K562 (cell line): ENCODE data around the gene CD300C. TPM values are rescaled to one million over a fixed set of nuclear protein-coding genes. Genes with fewer than 3 reads are reported as not detected.
"Not testable (repeated sequence)": the region's sequence is repeated elsewhere in the genome, so short reads cannot be mapped to it uniquely, and the experiment has no call there.

ENCODE experiments used
- ATAC-seq: fragments of 200-7000 bp; cut with Tn5 transposase; 3 replicates; pipeline ENCODE4 v1.9.1; 2020; ENCODE audit warnings: moderate library complexity
- BruUV-seq: library from RNA; stranded (reverse); fragments of 400-500 nt; replicated peaks from 2 replicates; lab custom pipeline; 2021; lab: Mats Ljungman, UMichigan
- CTCF ChIA-PET: fragments of 300-600 bp; formaldehyde crosslinking; extraction: SDS; loops from one replicate; lab custom pipeline; 2021; ENCODE audit warnings: low intra/inter-chr PET ratio; lab: Yijun Ruan, JAX
- POLR2A ChIA-PET: fragments of 300-600, 350-650 bp; sonication (Branson Sonifier 250); formaldehyde crosslinking; extraction: SDS; loops from one replicate; lab custom pipeline; 2021; ENCODE audit warnings: antibody characterized with exemption, inconsistent platforms; lab: Yijun Ruan, JAX
- DNase-seq, 4 experiments: peaks; one replicate each; pipeline versions ENCODE4 v3.0.0 to v3.0.0-alpha.2; 2011 to 2018; ENCODE audit warnings: low spot score in 3 of 4, mixed read lengths in 3 of 4; ENCODE audit errors: extremely low read depth in 1 of 4
- FAIRE-seq: peaks from 2 replicates; lab custom pipeline; 2011; peaks lifted over from hg19 to GRCh38; lab: Jason Lieb, UNC
- H2AFZ ChIP-seq: 2 replicates; pipeline ENCODE4 v1.6.0; 2011; ENCODE audit warnings: low read depth, low read length, control low read depth, inconsistent platforms
- H3K27ac ChIP-seq: fragments of 200-600 bp; 3 replicates; pipeline ENCODE4 v1.8.0; 2011; ENCODE audit warnings: low read depth, mild to moderate bottlenecking, control low read depth, inconsistent platforms, low read length, moderate library complexity, mixed read lengths; ENCODE audit errors: extremely low read depth
- H3K27me3 ChIP-seq, 2 experiments: fragments of 300-600 bp in 1 of 2; 2 replicates in 1 of 2; 3 replicates in 1 of 2; pipeline versions ENCODE4 v1.6.0 to v1.8.0; 2011; ENCODE audit warnings: inconsistent platforms in 2 of 2, low read length in 2 of 2, mild to moderate bottlenecking in 1 of 2, mixed read lengths in 1 of 2, moderate library complexity in 1 of 2; ENCODE audit not compliant: control insufficient read depth in 2 of 2, insufficient read depth in 2 of 2
- H3K36me3 ChIP-seq: fragments of 300-600 bp; 3 replicates; pipeline ENCODE4 v1.8.0; 2011; ENCODE audit warnings: mild to moderate bottlenecking, low read length, inconsistent platforms; ENCODE audit not compliant: control insufficient read depth, insufficient read depth
- H3K4me1 ChIP-seq, 2 experiments: fragments of 200-600 bp in 1 of 2; replicated peaks in 1 of 2; 2 replicates in 1 of 2; 3 replicates in 1 of 2; pipeline versions ENCODE4 v1.5.1 to v1.8.0; 2011; ENCODE audit warnings: inconsistent platforms in 2 of 2, low read length in 2 of 2, mild to moderate bottlenecking in 1 of 2, mixed read lengths in 1 of 2, moderate library complexity in 1 of 2; ENCODE audit not compliant: control insufficient read depth in 2 of 2, insufficient read depth in 2 of 2
- H3K4me2 ChIP-seq: 2 replicates; pipeline ENCODE4 v1.6.1; 2011; ENCODE audit warnings: low read length, control low read depth, inconsistent platforms, mixed read lengths; ENCODE audit not compliant: insufficient read depth
- H3K4me3 ChIP-seq: fragments of 200-600 bp; sonication (generic), shearing (Covaris generic); 2 replicates; pipeline ENCODE4 v1.5.1; 2016; ENCODE audit warnings: control low read depth, inconsistent platforms
- H3K79me2 ChIP-seq: fragments of 200-600 bp; 3 replicates; pipeline ENCODE4 v1.8.0; 2011; ENCODE audit warnings: low read length, inconsistent platforms; ENCODE audit not compliant: control insufficient read depth, insufficient read depth
- H3K9ac ChIP-seq, 2 experiments: 2 replicates each; pipeline versions ENCODE4 v1.6.0 to v1.6.1; 2011; ENCODE audit warnings: low read depth in 2 of 2, low read length in 2 of 2, control low read depth in 1 of 2, inconsistent platforms in 1 of 2, mild to moderate bottlenecking in 1 of 2, mixed read lengths in 1 of 2; ENCODE audit not compliant: insufficient read depth in 1 of 2
- H3K9me1 ChIP-seq: one replicate; pipeline ENCODE4 v1.6.0; 2011; ENCODE audit warnings: inconsistent platforms, mild to moderate bottlenecking, low read length, moderate library complexity; ENCODE audit not compliant: control insufficient read depth, insufficient read depth
- H3K9me3 ChIP-seq: replicated peaks from 2 replicates; pipeline ENCODE4 v1.5.1; 2011; ENCODE audit warnings: low read depth, low read length, inconsistent platforms; ENCODE audit not compliant: control insufficient read depth, insufficient read depth
- H4K20me1 ChIP-seq: replicated peaks from 2 replicates; pipeline ENCODE4 v1.6.1; 2011; ENCODE audit warnings: low read length, inconsistent platforms, mixed read lengths; ENCODE audit not compliant: control insufficient read depth, insufficient read depth
- HBP1 ChIP-seq: fragments of 450-650 bp; formaldehyde crosslinking; IDR thresholded peaks from 2 replicates; pipeline ENCODE4 v1.4.0; 2022; ENCODE audit warnings: missing genetic modification characterization
- SMC3 ChIP-seq: conservative IDR thresholded peaks from 2 replicates; pipeline ENCODE4 v1.6.1; 2011; ENCODE audit warnings: low read depth, low read length, improper control_type of control experiment; ENCODE audit not compliant: insufficient read depth
- ZNF324 ChIP-seq: fragments of 250-450 bp; sonication (Bioruptor Pico); IDR thresholded peaks from 2 replicates; pipeline ENCODE4 v1.4.0; 2020; ENCODE audit warnings: mild to moderate bottlenecking
- WGBS: fragments of 100-300 bp; shearing (Covaris generic); methylation state at CpG from one replicate; pipeline ENCODE4 v1.1.6; 2016; ENCODE audit warnings: low coverage, mixed read lengths; ENCODE audit not compliant: insufficient coverage; ENCODE audit errors: missing lambda C conversion rate; 5-methylcytosine and 5-hydroxymethylcytosine counted together
- in situ Hi-C: fragments of 300-500 bp; cut with MboI; formaldehyde crosslinking; loops from 4 replicates; pipeline ENCODE4 v1.15.0; 2018; ENCODE audit warnings: inconsistent platforms, mixed read lengths
- intact Hi-C: fragments of 100-400 bp; cut with micrococcal nuclease; formaldehyde crosslinking; loops from 2 replicates; pipeline ENCODE4 v1.14.2; 2022
- polyA plus RNA-seq, 8 experiments: library from polyadenylated mRNA; depleted of rRNA in 4 of 8; stranded (reverse) in 5 of 8; unstranded in 3 of 8; fragments of >200 nt; fragmentation: Nextera tagmentation in 2 of 8; fragmentation: Illumina TruSeq in 1 of 8; extraction: Ambion mirVana in 2 of 8; extraction: Trizol in 1 of 8; gene quantifications; 2 replicates each; pipeline versions ENCODE4 v1.2.1 to v1.2.3, GENCODE V29; 2011 to 2014; ENCODE audit warnings: inconsistent platforms in 1 of 8, missing spikeins in 1 of 8
- total RNA-seq, 7 experiments: library from RNA; depleted of rRNA in 6 of 7; stranded (reverse); fragments of >200 nt in 6 of 7; fragmentation: Illumina TruSeq in 2 of 7; extraction: Trizol in 2 of 7; gene quantifications; 2 replicates each; pipeline versions ENCODE4 v1.2.1 to v1.2.3, GENCODE V29; 2011 to 2021; ENCODE audit warnings: low replicate concordance in 1 of 7

Gene CD300C
- total and polyA plus RNA-seq, 9 of the 15 experiments (the other 6 are each of a cell fraction or from before 2014, with no cell fraction given), result 0.04 to 0.16 (median 0.07) TPM; not detected in 6

- Histone ChIP-seq H3K36me3 (no peaks in the 10 kb centered on the region), H3K79me2 (no peaks in the 10 kb centered on the region), H3K27ac (no peak overlapping the region), H3K4me3 (no peak overlapping the region), H4K20me1 (no peaks in the 10 kb centered on the region; the same call in 1 of the 2 replicates), H3K9me3 (no peaks in the 10 kb centered on the region), H2AFZ (no peak overlapping the region), H3K4me1 (no peaks in the 10 kb centered on the region), H3K9ac (no peak overlapping the region), H3K4me2 (no peak overlapping the region), H3K27me3 (peaks cover 2 to 32% of the 10 kb centered on the region in 2 experiments; a peak in 4 of 5 replicates), H3K9me1 (no peaks in the 10 kb centered on the region)
- DNase-seq (no peak), ATAC-seq (no peak), FAIRE-seq (no peak)
- POLR2A ChIA-PET, result interaction anchor here (0.6 kb wide), 1 partner anchor 145 kb away, joined by 3 read pairs; no protein-coding TSS in a partner anchor
- intact Hi-C loops (no loop called here), in situ Hi-C loops (no loop called here)
- BruUV-seq, result no TSS peak
- 0% methylated on average over 3 of the region's 3 CpGs for WGBS
- no peak for TF ChIP-seq ZNF324 (CRISPR knock-in tag)
- CTCF ChIA-PET, result no interaction called here
These were observed 15.7 kb upstream of the CD300C start for GRCh38 chr17:74561586-74561985.

- WGBS, result 1% methylated on average over 6 of the region's 6 CpGs
- Histone ChIP-seq H3K4me1 (0 out of 5 replicates have a peak, but pooled peaks cover 0 to 3% of the 10 kb centered on the region in 2 experiments), H3K79me2 (no peaks in the 10 kb centered on the region), H3K4me2 (no peak overlapping the region), H3K9ac (no peak overlapping the region), H2AFZ (no peak overlapping the region), H3K27me3 (peaks cover 8 to 40% of the 10 kb centered on the region in 2 experiments; a peak in 4 of 5 replicates), H3K9me1 (no peaks in the 10 kb centered on the region), H3K9me3 (no peaks in the 10 kb centered on the region), H3K36me3 (no peaks in the 10 kb centered on the region), H3K27ac (no peak overlapping the region), H4K20me1 (no peaks in the 10 kb centered on the region; the same call in 1 of the 2 replicates), H3K4me3 (no peak overlapping the region)
- no TSS peak for BruUV-seq
- TF ChIP-seq SMC3 (no peak), HBP1 (CRISPR knock-in tag) (no peak)
- ATAC-seq, result no peak
- ChIA-PET POLR2A (no interaction called here), CTCF (no interaction called here)
- in situ Hi-C loops (no loop called here), intact Hi-C loops (no loop called here)
- no peak for FAIRE-seq
- DNase-seq, result no peak
These were observed 13.1 kb upstream of the CD300C start for GRCh38 chr17:74558882-74559519.

- H3K4me2 ChIP-seq, H3K9ac ChIP-seq, H3K4me3 ChIP-seq, H3K9me1 ChIP-seq, intact Hi-C loops, H3K79me2 ChIP-seq, H2AFZ ChIP-seq, FAIRE-seq, H3K27ac ChIP-seq, DNase-seq, ATAC-seq, H3K36me3 ChIP-seq, H3K9me3 ChIP-seq, H4K20me1 ChIP-seq, in situ Hi-C loops, BruUV-seq, CTCF ChIA-PET, H3K4me1 ChIP-seq: not testable (repeated sequence)
- 0% methylated on average over 4 of the region's 4 CpGs for WGBS
- H3K27me3 ChIP-seq, result peaks cover 11 to 38% of the 10 kb centered on the region in 2 experiments; a peak in 4 of 5 replicates
- POLR2A ChIA-PET, result interaction anchor here (1.0 kb wide), 1 partner anchor 8 kb away, joined by 4 read pairs; no protein-coding TSS in a partner anchor
These were observed 12.5 kb upstream of the CD300C start for GRCh38 chr17:74558402-74558801.
